Uterus (tissue), 4 donors: ENCODE results near the gene TCP1. TPM values are rescaled to one million over a fixed set of nuclear protein-coding genes. Genes with fewer than 3 reads are reported as not detected.
"Not testable (repeated sequence)": the region's sequence is repeated elsewhere in the genome, so short reads cannot be mapped to it uniquely, and the experiment has no call there.

Source experiments
- DNase-seq, 2 donors: peaks; one replicate each; pipeline ENCODE4 v3.0.0-alpha.2; 2019 to 2020
- H3K27ac ChIP-seq, 2 donors: fragments of 200-600 bp; sonication (generic); 1 replicate in 1 of 2; 2 replicates in 1 of 2; pipeline ENCODE4 v1.5.1; 2016 to 2018
- H3K27me3 ChIP-seq, 2 donors: fragments of 200-600 bp; sonication (generic); one replicate each; pipeline ENCODE4 v1.5.1; 2018 to 2019; ENCODE audit warnings: control low read depth in 1 of 2
- H3K36me3 ChIP-seq, 2 donors: fragments of 200-600 bp; sonication (generic); one replicate each; pipeline ENCODE4 v1.5.1; 2019; ENCODE audit warnings: control low read depth in 1 of 2
- H3K4me1 ChIP-seq, 2 donors: fragments of 200-600 bp; sonication (generic); one replicate each; pipeline ENCODE4 v1.5.1; 2018 to 2019; ENCODE audit warnings: control low read depth in 1 of 2
- H3K4me3 ChIP-seq, 2 donors: fragments of 200-600 bp; sonication (generic); 1 replicate in 1 of 2; 2 replicates in 1 of 2; pipeline ENCODE4 v1.5.1; 2018 to 2019; ENCODE audit warnings: mild to moderate bottlenecking in 1 of 2
- H3K9me3 ChIP-seq, 2 donors: fragments of 200-600 bp; sonication (generic); one replicate each; pipeline ENCODE4 v1.5.1; 2019; ENCODE audit warnings: control low read depth in 1 of 2
- POLR2A ChIP-seq, 2 donors: fragments of 450-650 bp; IDR thresholded peaks; one replicate each; pipeline ENCODE4 v1.6.1; 2016; ENCODE audit warnings: antibody characterized with exemption in 2 of 2, mild to moderate bottlenecking in 1 of 2, moderate library complexity in 1 of 2
- intact Hi-C: fragments of 100-400 bp; cut with DNase I; formaldehyde crosslinking; loops from one replicate; pipeline ENCODE4 v1.15.1; 2023; ENCODE audit warnings: low total_unique reads
- total RNA-seq, 4 donors: library from RNA; depleted of rRNA in 3 of 4; stranded (reverse); fragments of >200 nt in 3 of 4; gene quantifications; one replicate each; pipeline versions ENCODE4 v1.1.0 to v1.2.4, GENCODE V29; 2014 to 2023
- TF ChIP-seq, protein P1 (sequence below), 4 experiments: fragments of 200-600 bp in 2 of 4; fragments of 450-650 bp in 2 of 4; sonication (generic) in 2 of 4; IDR thresholded peaks; one replicate each; pipeline ENCODE4 v1.5.1; 2016 to 2019; ENCODE audit warnings: antibody characterized with exemption in 4 of 4, mild to moderate bottlenecking in 2 of 4, moderate library complexity in 1 of 4
- donor health status: DM: yes; HTN: yes; CAD: no.

Gene TCP1
- total RNA-seq, 4 donors from 2014 or later: 109 to 241 (median 170) TPM

DNA sequence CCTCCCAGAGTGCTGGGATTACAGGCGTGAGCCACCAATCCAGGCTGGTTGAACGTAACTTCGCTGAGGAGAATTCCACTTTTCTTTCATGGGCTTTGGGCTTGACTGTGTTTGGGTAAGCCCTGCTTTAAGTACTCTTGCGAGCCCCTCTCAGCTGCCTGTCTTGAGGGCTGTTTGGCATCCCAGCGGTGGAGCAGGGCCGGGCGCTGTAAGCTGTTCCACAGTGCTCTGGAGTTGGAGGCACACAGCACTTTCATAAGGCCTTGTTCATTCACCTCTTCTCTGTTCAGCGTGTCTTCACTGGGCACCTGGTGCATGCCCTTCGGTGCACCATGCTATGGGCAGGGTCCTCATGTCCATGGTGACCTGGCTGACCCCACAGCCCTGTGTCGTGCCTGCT, 32.3 kb upstream of the TCP1 start:
- H3K9me3 ChIP-seq: no peaks in the 10 kb centered on the region
- no peak overlapping the region for H3K4me3 ChIP-seq
- intact Hi-C loops: no loop called here
- no peak for DNase-seq
- no peaks in the 10 kb centered on the region for H3K36me3 ChIP-seq
- TF ChIP-seq POLR2A (IDR thresholded peaks at IDR 0.05): no peak
- TF ChIP-seq, protein P1, sequence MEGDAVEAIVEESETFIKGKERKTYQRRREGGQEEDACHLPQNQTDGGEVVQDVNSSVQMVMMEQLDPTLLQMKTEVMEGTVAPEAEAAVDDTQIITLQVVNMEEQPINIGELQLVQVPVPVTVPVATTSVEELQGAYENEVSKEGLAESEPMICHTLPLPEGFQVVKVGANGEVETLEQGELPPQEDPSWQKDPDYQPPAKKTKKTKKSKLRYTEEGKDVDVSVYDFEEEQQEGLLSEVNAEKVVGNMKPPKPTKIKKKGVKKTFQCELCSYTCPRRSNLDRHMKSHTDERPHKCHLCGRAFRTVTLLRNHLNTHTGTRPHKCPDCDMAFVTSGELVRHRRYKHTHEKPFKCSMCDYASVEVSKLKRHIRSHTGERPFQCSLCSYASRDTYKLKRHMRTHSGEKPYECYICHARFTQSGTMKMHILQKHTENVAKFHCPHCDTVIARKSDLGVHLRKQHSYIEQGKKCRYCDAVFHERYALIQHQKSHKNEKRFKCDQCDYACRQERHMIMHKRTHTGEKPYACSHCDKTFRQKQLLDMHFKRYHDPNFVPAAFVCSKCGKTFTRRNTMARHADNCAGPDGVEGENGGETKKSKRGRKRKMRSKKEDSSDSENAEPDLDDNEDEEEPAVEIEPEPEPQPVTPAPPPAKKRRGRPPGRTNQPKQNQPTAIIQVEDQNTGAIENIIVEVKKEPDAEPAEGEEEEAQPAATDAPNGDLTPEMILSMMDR (IDR thresholded peaks at IDR 0.05): no peak
- H3K27me3 ChIP-seq: no peaks in the 10 kb centered on the region
- H3K27ac ChIP-seq: no peak overlapping the region
- no peaks in the 10 kb centered on the region for H3K4me1 ChIP-seq

DNA sequence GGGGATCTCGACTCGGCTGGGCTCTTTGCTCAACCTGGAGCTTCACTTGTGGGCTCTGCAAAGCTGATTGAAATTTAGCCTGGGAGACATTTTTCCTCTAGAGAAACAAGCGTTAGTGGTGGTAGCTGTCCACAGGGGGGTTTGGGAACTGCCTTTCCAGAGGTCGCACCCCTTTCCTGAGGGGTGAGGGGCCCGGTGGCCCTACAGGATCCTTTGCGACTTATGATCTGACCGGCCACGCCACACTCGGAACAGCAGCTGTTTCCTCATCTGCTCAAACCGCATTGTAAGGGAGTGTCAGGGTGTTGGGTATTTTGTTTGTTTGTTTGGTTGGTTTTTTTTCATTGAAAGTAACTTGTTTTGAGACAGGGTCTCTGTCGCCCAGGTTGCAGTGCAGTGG, 31.7 kb upstream of the TCP1 start:
- H3K4me1 ChIP-seq: no peaks in the 10 kb centered on the region
- TF ChIP-seq, protein P1 (IDR thresholded peaks at IDR 0.05): no peak
- TF ChIP-seq POLR2A (IDR thresholded peaks at IDR 0.05): no peak
- H3K36me3 ChIP-seq: no peaks in the 10 kb centered on the region
- intact Hi-C loops: no loop called here
- no peak overlapping the region for H3K4me3 ChIP-seq
- no peak for DNase-seq
- no peaks in the 10 kb centered on the region for H3K27me3 ChIP-seq
- no peaks in the 10 kb centered on the region for H3K9me3 ChIP-seq
- H3K27ac ChIP-seq: no peak overlapping the region

DNA sequence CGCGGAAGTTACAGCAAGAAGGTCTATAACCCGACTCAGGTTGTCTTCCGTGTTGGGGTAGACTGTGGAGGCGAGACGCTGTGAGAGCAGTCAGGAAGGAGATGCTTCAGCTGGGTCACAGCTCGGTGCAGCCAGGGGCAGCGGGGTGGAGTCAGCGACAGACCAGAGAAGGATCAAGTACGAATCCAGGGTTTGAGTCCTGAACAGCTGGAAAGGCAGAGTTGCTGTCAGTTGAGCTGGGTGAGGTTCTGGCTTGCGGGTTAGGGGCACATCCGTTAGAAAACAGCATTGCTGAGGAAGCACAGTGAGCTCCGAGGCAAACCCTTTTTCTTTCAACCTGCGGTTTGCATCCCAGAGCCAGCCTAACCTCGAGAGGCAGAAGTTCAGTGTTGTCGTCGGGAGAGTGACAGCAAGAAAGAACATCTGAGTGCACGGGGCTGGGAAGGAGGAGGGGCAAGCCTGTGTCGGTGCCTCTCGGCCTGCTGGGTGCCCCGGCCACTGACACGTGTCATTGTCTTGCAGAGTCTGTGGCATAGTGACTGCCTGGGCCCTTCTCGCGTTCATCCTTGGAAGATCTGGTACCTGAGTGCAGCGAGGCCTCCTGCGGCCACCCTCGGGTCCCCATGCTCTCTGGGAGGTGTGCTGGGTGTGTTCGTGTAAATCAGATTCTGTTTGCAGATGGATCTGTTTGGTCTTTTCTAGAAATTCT, 30.7 kb upstream of the TCP1 start:
- Histone ChIP-seq H3K27ac (no peak overlapping the region), H3K9me3 (no peaks in the 10 kb centered on the region), H3K4me3 (no peak overlapping the region), H3K4me1 (no peaks in the 10 kb centered on the region), H3K27me3 (no peaks in the 10 kb centered on the region), H3K36me3 (no peaks in the 10 kb centered on the region)
- no peak for DNase-seq
- intact Hi-C loops: no loop called here
- TF ChIP-seq POLR2A (IDR thresholded peaks at IDR 0.05): no peak
- TF ChIP-seq, protein P1 (IDR thresholded peaks at IDR 0.05): no peak

DNA sequence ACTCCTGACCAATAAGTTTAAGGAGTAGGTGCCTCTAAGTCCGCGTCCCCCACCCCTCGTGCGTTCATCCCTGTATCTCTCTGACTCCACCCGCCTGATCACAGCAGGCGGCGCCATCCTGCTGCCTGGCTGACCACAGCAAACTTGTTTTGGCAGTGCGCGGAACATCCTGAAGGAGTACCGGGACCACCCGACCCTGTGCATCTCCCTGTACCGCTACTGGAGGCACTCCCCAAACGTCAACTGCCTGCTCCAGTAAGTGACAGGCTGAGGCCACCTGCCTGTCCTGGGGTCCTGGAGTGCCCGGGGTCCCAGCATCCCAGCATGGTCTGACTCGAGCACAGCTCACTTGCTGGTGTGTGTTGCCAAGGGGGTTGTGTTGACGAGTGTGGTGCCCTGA, 29.7 kb upstream of the TCP1 start:
- intact Hi-C loops: no loop called here
- no peak for TF ChIP-seq POLR2A (IDR thresholded peaks at IDR 0.05)
- TF ChIP-seq, protein P1 (IDR thresholded peaks at IDR 0.05): no peak

DNA sequence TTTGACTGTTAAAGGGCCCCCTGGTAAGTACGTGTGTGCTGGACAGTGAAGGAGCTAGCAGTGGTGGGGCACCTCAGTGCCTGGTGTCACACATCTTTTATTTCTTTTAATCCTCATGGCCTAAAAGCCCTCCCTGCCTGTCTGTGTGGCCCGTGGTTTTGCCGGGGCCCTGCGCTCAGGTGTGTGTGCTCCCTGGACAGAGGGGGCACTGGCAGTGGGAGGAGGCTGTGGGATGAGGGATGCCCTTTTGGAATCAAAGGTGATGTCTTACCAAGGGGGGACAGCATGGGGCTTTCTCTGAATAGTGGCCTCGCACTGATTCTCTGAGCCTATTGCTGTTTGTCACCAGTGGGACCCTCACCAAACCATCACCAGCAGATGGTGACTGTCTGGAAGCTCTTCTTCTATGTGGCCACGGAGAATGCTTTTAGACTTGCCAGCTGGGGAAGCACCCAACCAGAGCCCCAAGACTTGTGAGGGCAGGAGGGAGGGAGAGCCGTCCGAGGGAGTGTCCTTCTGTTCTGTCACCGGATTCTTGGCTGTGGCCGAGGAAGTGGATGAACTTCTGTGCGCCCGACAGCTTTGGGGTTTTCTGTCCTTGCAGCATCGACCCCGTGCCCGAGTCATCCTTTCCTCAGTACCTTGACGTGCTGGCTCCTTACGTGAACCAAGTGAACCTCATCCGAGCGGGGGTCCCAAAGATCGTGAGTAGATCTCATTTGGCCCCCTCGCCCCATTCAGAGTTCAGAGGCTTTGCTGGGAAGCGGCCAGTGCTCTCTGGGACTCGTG, 28.7 kb upstream of the TCP1 start:
- Histone ChIP-seq H3K36me3 (no peaks in the 10 kb centered on the region), H3K4me3 (no peak overlapping the region), H3K4me1 (no peaks in the 10 kb centered on the region), H3K27ac (no peak overlapping the region), H3K9me3 (no peaks in the 10 kb centered on the region), H3K27me3 (no peaks in the 10 kb centered on the region)
- intact Hi-C loops: no loop called here
- no peak for DNase-seq
- TF ChIP-seq, protein P1 (IDR thresholded peaks at IDR 0.05): no peak
- TF ChIP-seq POLR2A (IDR thresholded peaks at IDR 0.05): no peak

More for the DNA sequence above, 29.7 kb upstream of the TCP1 start:
- DNase-seq: no peak
- Histone ChIP-seq H3K9me3 (no peaks in the 10 kb centered on the region), H3K27me3 (no peaks in the 10 kb centered on the region), H3K27ac (no peak overlapping the region), H3K4me1 (no peaks in the 10 kb centered on the region), H3K4me3 (no peak overlapping the region), H3K36me3 (no peaks in the 10 kb centered on the region)

DNA sequence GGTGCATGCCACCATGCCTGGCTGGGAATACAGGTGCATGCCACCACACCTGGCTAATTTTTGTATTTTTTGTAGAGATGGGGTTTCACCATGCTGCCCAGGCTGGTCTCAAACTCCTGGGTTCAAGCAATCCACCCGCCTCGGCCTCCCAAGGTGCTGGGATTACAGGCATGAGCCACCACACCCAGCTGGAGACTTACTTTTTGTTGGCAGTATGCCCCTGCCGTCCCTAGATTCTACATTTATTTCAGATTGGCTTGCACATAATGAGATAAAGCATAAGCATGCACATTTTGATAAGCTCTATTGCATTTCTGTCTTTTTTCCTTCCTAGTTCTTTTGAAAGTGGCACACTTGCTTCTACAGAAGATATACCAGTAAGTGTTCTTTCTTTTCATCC, 27.4 kb upstream of the TCP1 start:
- H3K9me3 ChIP-seq, DNase-seq, H3K4me1 ChIP-seq, H3K27me3 ChIP-seq, H3K27ac ChIP-seq, H3K4me3 ChIP-seq, intact Hi-C loops, H3K36me3 ChIP-seq: not testable (repeated sequence)
